T-helper 22 cell (primary cell): ENCODE measurements around the gene CCDC18.

Experiments used
- DNase-seq: peaks from one replicate; pipeline ENCODE4 v3.0.0-alpha.2; 2020; ENCODE audit warnings: low read depth

CCDC18 gene

GRCh38 chr1:93317943-93318342, 137.4 kb downstream of the CCDC18 start:
- DNase-seq, result no peak

- no peak for DNase-seq
Observed at GRCh38 chr1:93321720-93322119, 141.2 kb downstream of the CCDC18 start.

- no peak for DNase-seq
Observed at GRCh38 chr1:93322349-93322748, 141.8 kb downstream of the CCDC18 start.

DNA sequence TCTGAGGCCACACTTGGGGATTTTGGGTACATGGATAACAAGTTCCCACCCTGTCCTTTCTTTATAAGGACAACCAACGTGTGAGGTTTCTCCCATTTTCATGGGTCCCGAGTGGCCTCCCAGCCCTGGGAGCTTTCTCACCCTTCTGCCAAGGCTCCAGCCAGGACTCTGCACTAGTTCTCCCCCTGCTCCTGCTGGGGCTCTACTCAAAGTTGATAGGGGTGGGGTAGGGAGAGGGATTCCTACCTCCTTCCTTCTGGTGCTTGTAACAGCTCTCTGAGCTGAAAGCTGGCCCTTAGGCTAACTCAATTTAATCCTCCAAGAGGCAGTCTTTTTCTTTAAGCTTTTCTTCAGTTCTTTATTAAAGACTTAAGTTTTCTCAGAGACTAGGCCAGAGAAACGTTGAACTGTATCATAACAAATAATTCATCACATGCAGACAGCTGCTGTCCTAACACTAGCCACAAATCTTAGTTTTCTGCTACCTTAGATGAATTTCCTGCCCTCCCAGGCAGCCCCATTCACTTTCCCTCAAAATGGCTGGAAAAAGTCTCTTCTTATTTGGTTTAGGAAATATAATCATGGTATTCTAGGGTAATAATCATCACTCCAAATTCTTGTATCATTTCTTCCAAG, 142.8 kb downstream of the CCDC18 start:
- no peak for DNase-seq

- DNase-seq, result no peak
Observed at GRCh38 chr1:93324486-93325464, 144.3 kb downstream of the CCDC18 start.
